HG03066 (cell line): Measurements from ENCODE around the gene SLC9B1.
"Not testable (repeated sequence)": the region's sequence is repeated elsewhere in the genome, so short reads cannot be mapped to it uniquely, and the experiment has no call there.

Experiments used
- ATAC-seq: cut with Tn5 transposase; IDR thresholded peaks from one replicate; pipeline ENCODE4 v1.9.1; 2021; ENCODE audit warnings: low read depth; ENCODE audit not compliant: unreplicated experiment

Gene SLC9B1

GRCh38 chr4:102881343-102881742 lies 138.2 kb downstream of the SLC9B1 start:
- no peak for ATAC-seq

- ATAC-seq, result no peak
Measured at GRCh38 chr4:102878901-102879300, 140.6 kb downstream of the SLC9B1 start.

- ATAC-seq, result not testable (repeated sequence)
Measured at GRCh38 chr4:102878349-102878748, 141.2 kb downstream of the SLC9B1 start.

DNA sequence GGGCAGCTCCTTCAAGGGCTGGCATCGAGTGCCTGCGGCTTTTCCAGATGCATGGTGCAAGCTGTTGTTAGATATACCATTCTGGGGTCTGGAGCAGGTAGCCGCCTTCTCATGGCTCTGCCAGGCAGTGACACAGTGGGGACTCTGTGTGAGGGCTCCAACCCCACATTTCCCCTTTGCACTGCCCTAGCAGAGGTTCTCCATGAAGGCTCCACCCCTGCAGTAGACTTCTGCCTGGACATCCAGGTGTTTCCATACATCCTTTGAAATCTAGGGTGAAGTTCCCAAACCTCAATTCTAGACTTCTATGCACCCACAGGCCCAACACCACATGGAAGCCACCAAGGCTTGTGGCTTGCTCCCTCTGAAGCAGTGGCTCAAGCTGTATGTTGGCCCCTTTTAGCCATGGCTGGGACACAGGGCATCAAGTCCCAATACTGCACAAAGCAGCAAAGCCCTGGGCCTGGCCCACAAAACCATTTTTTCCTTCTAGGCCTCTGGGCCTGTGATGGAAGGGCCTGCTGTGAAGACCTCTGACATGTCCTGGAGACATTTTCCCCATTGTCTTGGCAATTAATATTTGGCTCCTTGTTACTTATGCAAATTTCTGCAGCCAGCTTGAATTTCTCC lies 141.9 kb downstream of the SLC9B1 start:
- ATAC-seq, result not testable (repeated sequence)

DNA sequence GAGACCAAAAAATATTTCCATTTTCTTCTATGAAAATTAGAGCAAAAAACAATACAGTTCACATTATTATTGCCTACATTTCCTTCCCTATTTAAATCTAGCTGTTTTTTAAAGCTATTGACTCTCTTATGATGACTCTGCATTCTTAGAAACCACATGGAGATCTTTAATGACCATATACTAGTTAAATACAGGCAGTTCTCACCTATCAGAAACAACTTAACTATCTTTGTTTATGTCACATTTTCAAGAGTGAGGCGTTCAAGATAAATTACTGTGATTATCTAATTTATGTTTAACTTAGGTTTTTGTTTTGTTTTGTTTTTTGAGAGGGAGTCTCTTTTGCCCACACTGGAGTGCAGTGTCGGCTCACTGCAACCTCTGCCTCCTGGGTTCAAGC lies 147.7 kb downstream of the SLC9B1 start:
- ATAC-seq, result no peak

DNA sequence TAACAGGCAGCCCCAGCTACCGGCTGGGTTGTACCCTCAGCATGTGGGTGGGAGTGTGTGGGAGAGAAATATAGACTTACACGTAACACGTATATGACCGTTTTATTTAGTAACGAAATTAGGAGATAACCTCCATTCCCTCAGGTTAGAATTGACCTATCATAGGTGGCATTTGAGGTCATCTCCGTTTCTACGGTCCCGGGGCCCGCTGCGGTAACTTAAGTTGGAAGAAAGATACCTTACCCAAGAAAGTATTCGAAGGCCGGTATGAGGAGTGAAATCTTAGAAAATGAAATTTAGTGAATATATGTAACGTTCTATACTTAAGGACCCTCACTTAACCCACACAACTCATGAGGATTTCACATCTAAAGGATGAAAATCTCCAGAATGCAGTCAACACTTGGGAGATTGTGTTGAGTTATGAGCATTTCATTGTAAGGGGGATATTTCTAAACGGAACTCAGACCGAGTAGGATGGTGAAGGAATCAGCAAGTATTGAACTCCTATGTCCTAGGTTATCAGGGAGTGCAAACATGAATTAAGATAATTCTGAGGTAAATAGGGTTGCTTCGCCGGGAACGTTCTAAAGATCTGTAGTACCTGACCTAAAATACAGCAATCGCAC lies 149.8 kb downstream of the SLC9B1 start:
- ATAC-seq, result peak; percentile 21

GRCh38 chr4:102868781-102869568 lies 150.5 kb downstream of the SLC9B1 start, which contains the start of gene CISD2:
Gene CISD2, plus strand, starts transcription at chr4:102868992. Its CDS starts 93 bp downstream, at chr4:102869085.
- ATAC-seq, result peak; percentile 80

DNA sequence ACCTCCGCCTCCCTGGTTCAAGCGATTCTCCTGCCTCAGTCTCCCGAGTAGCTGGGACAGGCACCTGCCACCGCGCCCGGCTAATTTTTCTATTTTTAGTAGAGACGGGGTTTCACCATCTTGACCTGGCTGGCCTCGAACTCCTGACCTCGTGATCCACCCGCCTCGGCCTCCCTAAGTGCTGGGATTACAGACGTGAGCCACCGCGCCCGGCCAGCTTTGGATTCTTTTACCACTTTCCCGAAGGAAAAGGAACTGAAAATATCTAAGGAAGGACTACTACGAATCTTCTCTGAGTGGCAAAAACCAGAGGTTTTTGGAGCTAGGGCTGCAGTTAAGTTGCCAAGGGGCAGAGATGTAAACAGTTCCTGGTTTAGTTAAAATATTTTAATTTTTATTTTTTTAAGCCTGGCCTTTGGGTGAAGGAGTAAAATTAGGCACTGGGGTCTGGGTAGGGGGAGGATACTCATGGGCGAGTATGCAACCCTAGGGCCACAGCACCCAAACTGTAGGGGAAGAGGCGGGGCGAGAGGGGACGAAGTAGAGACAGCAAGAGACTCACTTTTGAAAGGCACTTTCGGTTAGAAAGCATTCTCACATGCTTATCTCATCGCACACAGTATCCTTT lies 151.2 kb downstream of the SLC9B1 start:
- no peak for ATAC-seq

DNA sequence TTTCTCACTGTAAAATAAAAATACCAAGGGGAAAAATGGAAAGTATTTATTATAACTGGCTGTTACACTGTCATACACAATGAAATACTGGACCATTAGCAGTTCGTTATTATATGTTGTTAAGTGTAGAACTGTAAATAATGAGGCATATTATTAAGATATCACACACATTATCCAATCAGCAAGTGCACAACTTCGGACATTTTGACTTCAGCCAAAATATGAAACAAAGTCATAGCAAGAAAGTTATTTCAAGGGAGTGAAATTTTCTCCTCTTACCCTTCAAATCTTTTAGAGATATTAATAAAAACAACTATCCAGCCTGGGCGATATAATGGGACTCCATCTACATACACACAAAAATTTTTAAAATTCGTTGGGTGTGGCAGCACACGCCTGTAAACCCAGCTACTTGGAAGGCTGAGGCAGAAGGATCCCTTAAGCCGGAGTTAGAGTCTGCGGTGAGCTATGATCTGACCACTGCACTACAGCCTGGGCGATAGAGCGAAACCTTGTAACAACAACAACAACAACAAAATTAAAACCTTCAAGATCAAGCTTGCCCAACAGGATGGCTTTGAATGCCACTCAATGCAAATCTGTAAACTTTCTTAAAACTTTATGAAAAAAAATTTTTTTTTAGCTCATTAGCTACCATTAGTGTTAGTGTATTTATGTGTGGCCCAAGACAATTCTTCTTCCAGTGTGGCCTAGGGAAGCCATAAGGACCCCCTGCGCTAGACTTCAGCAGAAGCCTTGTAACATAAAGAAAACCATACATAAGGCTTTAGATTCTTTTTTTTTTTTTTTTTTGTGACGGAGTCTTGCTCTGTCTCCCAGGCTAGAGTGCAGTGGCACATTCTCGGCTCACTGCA lies 152.0 kb downstream of the SLC9B1 start:
- ATAC-seq, result no peak

DNA sequence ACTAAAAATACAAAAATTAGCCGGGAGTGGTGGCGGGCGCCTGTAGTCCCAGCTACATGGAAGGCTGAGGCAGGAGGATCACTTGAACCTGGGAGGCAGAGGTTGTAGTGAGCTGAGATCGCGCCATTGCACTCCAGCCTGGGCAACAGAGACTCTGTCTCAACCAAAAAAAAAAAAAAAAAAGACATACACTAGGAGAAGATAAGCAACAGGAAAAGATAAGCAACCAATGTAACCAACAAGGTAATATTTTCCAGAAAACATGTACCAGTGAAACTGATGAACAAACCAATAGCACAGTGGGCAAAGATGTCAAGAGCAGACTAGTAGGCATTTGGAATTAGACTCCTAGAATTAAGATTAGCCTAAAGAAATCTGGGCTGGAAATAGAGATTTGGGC lies 154.2 kb downstream of the SLC9B1 start:
- not testable (repeated sequence) for ATAC-seq

DNA sequence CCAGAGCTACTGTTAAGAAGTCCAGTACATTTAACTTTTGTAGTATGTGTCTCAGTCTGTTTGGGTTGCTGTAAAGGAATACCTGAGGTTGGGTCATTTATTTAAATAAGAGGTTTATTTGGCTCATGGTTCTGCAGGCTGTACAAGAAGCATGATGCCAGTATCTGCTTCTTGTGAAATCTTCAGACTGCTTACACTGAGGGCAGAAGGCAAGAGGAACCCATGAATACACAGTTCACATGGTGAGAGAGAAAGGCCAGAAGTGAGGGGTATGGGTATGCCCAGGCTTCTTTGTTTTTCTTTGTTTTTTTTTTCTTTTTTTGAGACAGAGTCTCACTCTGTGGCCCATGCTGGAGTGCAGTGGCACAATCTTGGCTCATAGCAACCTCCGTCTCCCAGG lies 156.8 kb downstream of the SLC9B1 start:
- no peak for ATAC-seq

DNA sequence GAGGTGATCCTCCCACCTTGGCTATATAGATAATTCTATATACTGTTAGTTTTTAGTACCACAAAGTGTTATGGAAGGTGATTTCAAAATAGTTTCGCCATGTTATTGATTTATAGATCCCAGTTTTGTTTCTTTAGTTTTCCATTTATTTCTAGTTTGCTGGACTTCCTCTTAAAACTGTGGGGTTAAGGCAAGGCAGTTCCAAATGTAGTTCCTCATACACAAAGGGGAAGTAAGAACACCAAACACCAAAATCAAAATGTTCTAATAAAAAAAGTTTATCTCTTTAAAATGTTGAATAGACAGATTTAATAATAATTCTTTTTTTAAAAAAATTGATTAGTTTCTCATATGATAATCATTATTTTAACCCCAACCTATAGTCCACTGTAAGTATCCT lies 157.5 kb downstream of the SLC9B1 start:
- ATAC-seq, result no peak

- ATAC-seq, result no peak
Measured at GRCh38 chr4:102860611-102861324, 158.7 kb downstream of the SLC9B1 start.

DNA sequence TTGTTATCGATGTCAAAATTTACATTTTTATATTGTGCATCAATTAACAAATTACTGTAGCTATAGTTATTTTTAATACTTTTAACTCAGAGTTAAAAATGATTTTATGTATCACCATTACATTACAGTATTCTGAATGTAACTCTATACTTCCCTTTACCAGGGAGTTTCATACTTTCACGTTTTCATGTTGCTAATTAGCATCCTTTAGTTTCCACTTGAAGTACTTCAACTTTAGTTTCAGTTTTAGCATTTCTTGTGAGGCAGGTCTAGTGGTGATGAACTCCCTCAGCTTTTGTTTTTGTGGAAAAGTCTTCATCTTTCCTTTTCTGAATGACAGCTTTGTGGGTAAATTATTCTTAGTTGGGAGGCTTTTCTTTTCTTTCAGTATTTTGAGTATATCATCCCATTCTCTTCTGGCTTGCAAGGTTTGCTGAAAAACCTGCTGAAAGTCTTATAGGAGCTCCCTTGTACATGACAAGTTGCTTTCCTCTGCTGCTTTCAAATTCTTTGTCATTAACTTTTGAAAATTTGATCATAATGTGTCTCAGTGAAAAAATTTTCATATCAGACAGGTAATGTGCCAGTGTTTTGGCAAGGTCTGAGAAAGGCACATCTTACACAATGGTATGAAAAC lies 160.6 kb downstream of the SLC9B1 start:
- no peak for ATAC-seq
